Measurements from ENCODE around the gene IFI27L1. TPM values are rescaled to one million over a fixed set of nuclear protein-coding genes. Genes with fewer than 3 reads are reported as not detected.
A peak's percentile ranks its signal among the peaks of the same experiment; 100 is the strongest.

Gene IFI27L1
- total and polyA plus RNA-seq, 2 of the 13 experiments (the other 11 are each of a cell fraction or from before 2014, with no cell fraction given): 11.9 to 19.0 TPM

GRCh38 chr14:94136575-94137331, 55.6 kb downstream of the IFI27L1 start (continued):
- TF ChIP-seq ETV6 (CRISPR knock-in tag; conservative IDR thresholded peaks at IDR 0.05): 0 out of 2 replicates have a peak, but pooled peaks have one; percentile 25
- peak; percentile 63 for TF ChIP-seq ZNF687 (CRISPR knock-in tag; IDR thresholded peaks at IDR 0.05)
- no peak for TF ChIP-seq ZNF724P (CRISPR knock-in tag; IDR thresholded peaks at IDR 0.05; ENCODE audit: borderline replicate concordance)
- TF ChIP-seq CHCHD3 (CRISPR knock-in tag; IDR thresholded peaks at IDR 0.05): no peak
- TF ChIP-seq ZNF556 (CRISPR knock-in tag; IDR thresholded peaks at IDR 0.05; ENCODE audit: borderline replicate concordance): no peak
- TF ChIP-seq SOX5 (CRISPR knock-in tag; IDR thresholded peaks at IDR 0.05; ENCODE audit: borderline replicate concordance): no peak; the same call in 1 of the 2 replicates
- TF ChIP-seq NFIC (IDR thresholded peaks at IDR 0.05; ENCODE audit: low read length): no peak
- peak; percentile 26; the same call in 1 of the 2 replicates for TF ChIP-seq HIC2 (CRISPR knock-in tag; IDR thresholded peaks at IDR 0.05; ENCODE audit: low read depth)
- TF ChIP-seq ZNF30 (CRISPR knock-in tag; IDR thresholded peaks at IDR 0.05): no peak
- TF ChIP-seq ZNF274 (CRISPR knock-in tag; IDR thresholded peaks at IDR 0.05): 0 out of 2 replicates have a peak, but pooled peaks have one; percentile 58
- TF ChIP-seq ZNF605 (CRISPR knock-in tag; IDR thresholded peaks at IDR 0.05): no peak
- no peak for TF ChIP-seq SMAD9 (CRISPR knock-in tag; IDR thresholded peaks at IDR 0.05)
- no peak for TF ChIP-seq CC2D1A (CRISPR knock-in tag; IDR thresholded peaks at IDR 0.05)
- peak; percentile 74; the same call in 1 of the 2 replicates for TF ChIP-seq ZNF788 (CRISPR knock-in tag; IDR thresholded peaks at IDR 0.05; ENCODE audit: borderline replicate concordance)
- no peak for TF ChIP-seq TARDBP (CRISPR knock-in tag; IDR thresholded peaks at IDR 0.05)
- no peak for TF ChIP-seq ZNF234 (CRISPR knock-in tag; conservative IDR thresholded peaks at IDR 0.05)
- no peak for TF ChIP-seq TOE1 (CRISPR knock-in tag; IDR thresholded peaks at IDR 0.05)
- 0 out of 2 replicates have a peak, but pooled peaks have one; percentile 46 for TF ChIP-seq HNRNPL (IDR thresholded peaks at IDR 0.05; ENCODE audit: low read depth, low read length)
- peak; percentile 53; the same call in 1 of the 2 replicates for TF ChIP-seq ZNF7 (CRISPR knock-in tag; IDR thresholded peaks at IDR 0.05)
- peak; percentile 43; the same call in 1 of the 2 replicates for TF ChIP-seq THAP11 (CRISPR knock-in tag; IDR thresholded peaks at IDR 0.05)
- TF ChIP-seq, protein P1, sequence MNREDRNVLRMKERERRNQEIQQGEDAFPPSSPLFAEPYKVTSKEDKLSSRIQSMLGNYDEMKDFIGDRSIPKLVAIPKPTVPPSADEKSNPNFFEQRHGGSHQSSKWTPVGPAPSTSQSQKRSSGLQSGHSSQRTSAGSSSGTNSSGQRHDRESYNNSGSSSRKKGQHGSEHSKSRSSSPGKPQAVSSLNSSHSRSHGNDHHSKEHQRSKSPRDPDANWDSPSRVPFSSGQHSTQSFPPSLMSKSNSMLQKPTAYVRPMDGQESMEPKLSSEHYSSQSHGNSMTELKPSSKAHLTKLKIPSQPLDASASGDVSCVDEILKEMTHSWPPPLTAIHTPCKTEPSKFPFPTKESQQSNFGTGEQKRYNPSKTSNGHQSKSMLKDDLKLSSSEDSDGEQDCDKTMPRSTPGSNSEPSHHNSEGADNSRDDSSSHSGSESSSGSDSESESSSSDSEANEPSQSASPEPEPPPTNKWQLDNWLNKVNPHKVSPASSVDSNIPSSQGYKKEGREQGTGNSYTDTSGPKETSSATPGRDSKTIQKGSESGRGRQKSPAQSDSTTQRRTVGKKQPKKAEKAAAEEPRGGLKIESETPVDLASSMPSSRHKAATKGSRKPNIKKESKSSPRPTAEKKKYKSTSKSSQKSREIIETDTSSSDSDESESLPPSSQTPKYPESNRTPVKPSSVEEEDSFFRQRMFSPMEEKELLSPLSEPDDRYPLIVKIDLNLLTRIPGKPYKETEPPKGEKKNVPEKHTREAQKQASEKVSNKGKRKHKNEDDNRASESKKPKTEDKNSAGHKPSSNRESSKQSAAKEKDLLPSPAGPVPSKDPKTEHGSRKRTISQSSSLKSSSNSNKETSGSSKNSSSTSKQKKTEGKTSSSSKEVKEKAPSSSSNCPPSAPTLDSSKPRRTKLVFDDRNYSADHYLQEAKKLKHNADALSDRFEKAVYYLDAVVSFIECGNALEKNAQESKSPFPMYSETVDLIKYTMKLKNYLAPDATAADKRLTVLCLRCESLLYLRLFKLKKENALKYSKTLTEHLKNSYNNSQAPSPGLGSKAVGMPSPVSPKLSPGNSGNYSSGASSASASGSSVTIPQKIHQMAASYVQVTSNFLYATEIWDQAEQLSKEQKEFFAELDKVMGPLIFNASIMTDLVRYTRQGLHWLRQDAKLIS (CRISPR knock-in tag; IDR thresholded peaks at IDR 0.05): no peak
